ENCODE measurements around the gene GDPGP1. TPM values are rescaled to one million over a fixed set of nuclear protein-coding genes. Genes with fewer than 3 reads are reported as not detected.
A peak's percentile ranks its signal among the peaks of the same experiment; 100 is the strongest.

Gene GDPGP1
- total and polyA plus RNA-seq, 10 of the 15 experiments (the other 5 are each of a cell fraction or from before 2014, with no cell fraction given) = 0.68 to 8.9 (median 3.0) TPM

DNA sequence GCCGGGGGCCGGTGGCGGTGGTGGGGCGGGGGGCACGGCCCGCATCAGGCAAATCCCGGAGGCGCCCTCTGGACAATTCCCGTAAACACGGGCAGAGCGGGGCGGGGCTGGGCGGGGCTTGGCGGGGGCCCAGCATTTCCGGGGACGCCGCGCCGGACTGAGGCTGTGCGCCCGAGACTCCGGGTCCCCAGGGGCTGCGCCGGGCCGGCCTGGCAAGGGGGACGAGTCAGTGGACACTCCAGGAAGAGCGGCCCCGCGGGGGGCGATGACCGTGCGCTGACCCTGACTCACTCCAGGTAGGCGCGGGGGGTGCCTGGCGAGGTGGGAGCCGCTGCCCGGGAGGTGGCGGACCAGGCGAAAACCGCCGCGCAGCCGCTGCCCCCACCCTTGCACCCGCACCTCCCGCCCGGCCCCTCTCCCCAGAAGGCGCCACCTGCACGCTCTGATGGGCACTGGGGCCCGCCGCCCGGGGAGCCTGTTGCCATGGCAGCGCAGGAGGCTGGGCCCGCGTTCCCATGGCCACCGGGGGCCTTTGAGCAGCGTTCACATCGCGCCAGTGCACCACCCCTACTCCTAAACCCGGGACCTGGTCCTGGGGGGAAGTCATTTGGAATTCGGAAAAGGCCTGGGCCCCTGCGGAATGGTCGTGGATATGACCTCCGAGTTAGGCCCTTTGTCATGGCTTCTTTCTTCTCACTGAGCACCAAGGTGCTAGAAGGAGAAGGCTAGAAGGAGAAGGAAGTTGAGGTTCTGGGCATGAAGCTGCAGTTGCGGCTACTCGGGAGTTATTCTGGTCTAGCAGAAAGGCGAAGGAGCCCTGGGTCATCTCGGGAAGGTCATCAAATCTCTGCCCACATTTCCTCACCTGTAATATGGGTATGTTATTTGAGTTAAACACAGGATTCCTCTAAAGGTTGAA is 49.0 kb upstream of the GDPGP1 start (continued):
- TF ChIP-seq GATAD2B (conservative IDR thresholded peaks at IDR 0.05; ENCODE audit: low read depth) (peak; percentile 86), PAX5 (IDR thresholded peaks at IDR 0.05; ENCODE audit: borderline replicate concordance, low read depth, low read length) (peak; percentile 85), EED (IDR thresholded peaks at IDR 0.05; ENCODE audit: low read depth) (0 out of 2 replicates have a peak, but pooled peaks have one; percentile 65), E4F1 (IDR thresholded peaks at IDR 0.05; ENCODE audit: borderline replicate concordance, partially characterized antibody) (no peak), USF2 (IDR thresholded peaks at IDR 0.05; ENCODE audit: borderline replicate concordance, low read depth, low read length) (no peak), NRF1 (conservative IDR thresholded peaks at IDR 0.05; ENCODE audit: low read depth, low read length) (no peak), RFX5 (IDR thresholded peaks at IDR 0.05; ENCODE audit: low read depth, low read length) (no peak), EZH2 (IDR thresholded peaks at IDR 0.05; ENCODE audit: borderline replicate concordance, control insufficient read depth, low read depth, low read length) (no peak), NFYA (IDR thresholded peaks at IDR 0.05; ENCODE audit: borderline replicate concordance, low read depth, low read length) (no peak), JUND (IDR thresholded peaks at IDR 0.05; ENCODE audit: low read depth, low read length) (no peak), POLR2A (IDR thresholded peaks at IDR 0.05; ENCODE audit: low read depth, low read length) (peak; percentile 66), BMI1 (IDR thresholded peaks at IDR 0.05; ENCODE audit: borderline replicate concordance) (peak; percentile 99), BRCA1 (IDR thresholded peaks at IDR 0.05; ENCODE audit: low read depth, low read length) (0 out of 2 replicates have a peak, but pooled peaks have one; percentile 29), NR2F1 (conservative IDR thresholded peaks at IDR 0.05) (peak; percentile 84), RUNX3 (IDR thresholded peaks at IDR 0.05; ENCODE audit: low read length) (no peak), JUNB (IDR thresholded peaks at IDR 0.05) (no peak), IKZF2 (IDR thresholded peaks at IDR 0.05) (peak in 1 of 2 experiments; percentile 35; a peak in 1 of 4 replicates), E2F4 (IDR thresholded peaks at IDR 0.05; ENCODE audit: low read depth, low read length) (0 out of 2 replicates have a peak, but pooled peaks have one; percentile 45), CBX3 (IDR thresholded peaks at IDR 0.05; ENCODE audit: borderline replicate concordance, low read depth) (no peak)
